ENCODE data around the gene JMJD6. TPM values are rescaled to one million over a fixed set of nuclear protein-coding genes. Genes with fewer than 3 reads are reported as not detected.

JMJD6 gene
- total RNA-seq, 4 donors from 2014 or later, result 39.0 to 53.8 (median 47.2) TPM

- H3K27ac ChIP-seq, result peak overlapping the region; percentile 83 to 86 (median 85)
- no peaks in the 10 kb centered on the region for H3K27me3 ChIP-seq
- TF ChIP-seq EP300 (IDR thresholded peaks at IDR 0.05) (no peak), POLR2AphosphoS5 (IDR thresholded peaks at IDR 0.05) (no peak), POLR2A (IDR thresholded peaks at IDR 0.05) (peak in 1 of 2 donors; percentile 37), CTCF (IDR thresholded peaks at IDR 0.05) (peak in 2 of 4 experiments; percentile 52 to 62)
- ATAC-seq, result peak; percentile 13
- peaks cover 2 to 22% (median 4%) of the 10 kb centered on the region in 3 donors for H3K4me1 ChIP-seq
- peak overlapping the region; percentile 58 to 85 for H3K4me3 ChIP-seq
- 0% methylated on average over 9 to 12 of the region's 19 CpGs for WGBS, 2 donors (ENCODE audit: low coverage in 1 of 2)
- peaks cover 0 to 33% of the 10 kb centered on the region in 2 donors for H3K36me3 ChIP-seq
- H3K9me3 ChIP-seq, result no peaks in the 10 kb centered on the region
Observed at GRCh38 chr17:76671912-76672262, 54.5 kb downstream of the JMJD6 start.

- peaks cover 2 to 22% (median 4%) of the 10 kb centered on the region in 3 donors for H3K4me1 ChIP-seq
- peak overlapping the region in 3 of 4 donors; percentile 83 to 87 (median 86) for H3K27ac ChIP-seq
- H3K9me3 ChIP-seq, result no peaks in the 10 kb centered on the region
- peaks cover 0 to 27% of the 10 kb centered on the region in 2 donors for H3K36me3 ChIP-seq
- H3K27me3 ChIP-seq, result no peaks in the 10 kb centered on the region
- 15 to 44% methylated on average over 4 of the region's 32 CpGs for WGBS, 2 donors (ENCODE audit: low coverage in 1 of 2)
- ATAC-seq, result peak; percentile 100
- TF ChIP-seq POLR2A (IDR thresholded peaks at IDR 0.05) (peak; percentile 19 to 37), EP300 (IDR thresholded peaks at IDR 0.05) (no peak)
- H3K4me3 ChIP-seq, result peak overlapping the region; percentile 58 to 85
Observed at GRCh38 chr17:76671123-76671911, 55.1 kb downstream of the JMJD6 start.

- 60% methylated on average over 7 of the region's 9 CpGs; no CpG with 5 or more reads in 1 of the 2 donors for WGBS, 2 donors (ENCODE audit: low coverage in 1 of 2)
- ATAC-seq, result no peak
- Histone ChIP-seq H3K27ac (peak overlapping the region in 3 of 4 donors; percentile 83 to 87 (median 86)), H3K36me3 (peaks cover 0 to 21% of the 10 kb centered on the region in 2 donors), H3K9me3 (no peaks in the 10 kb centered on the region), H3K4me3 (no peak overlapping the region), H3K4me1 (peaks cover 2 to 22% (median 4%) of the 10 kb centered on the region in 3 donors), H3K27me3 (no peaks in the 10 kb centered on the region)
- TF ChIP-seq POLR2A (IDR thresholded peaks at IDR 0.05) (no peak), EP300 (IDR thresholded peaks at IDR 0.05) (no peak), CTCF (IDR thresholded peaks at IDR 0.05) (no peak), POLR2AphosphoS5 (IDR thresholded peaks at IDR 0.05) (no peak)
Observed at GRCh38 chr17:76670718-76671122, 55.7 kb downstream of the JMJD6 start.

- no peak for ATAC-seq
- peaks cover 0 to 15% of the 10 kb centered on the region in 2 donors for H3K36me3 ChIP-seq
- no peak overlapping the region for H3K4me3 ChIP-seq
- 87 to 96% methylated on average over 8 to 9 of the region's 9 CpGs for WGBS, 2 donors (ENCODE audit: low coverage in 1 of 2)
- no peaks in the 10 kb centered on the region for H3K27me3 ChIP-seq
- H3K4me1 ChIP-seq, result peaks cover 2 to 22% (median 4%) of the 10 kb centered on the region in 3 donors
- no peaks in the 10 kb centered on the region for H3K9me3 ChIP-seq
- no peak overlapping the region for H3K27ac ChIP-seq
- TF ChIP-seq EP300 (IDR thresholded peaks at IDR 0.05) (no peak), POLR2A (IDR thresholded peaks at IDR 0.05) (no peak), CTCF (IDR thresholded peaks at IDR 0.05) (no peak), POLR2AphosphoS5 (IDR thresholded peaks at IDR 0.05) (no peak)
Observed at GRCh38 chr17:76670020-76670717, 56.2 kb downstream of the JMJD6 start.

Small RNA genes lying within 50 kb of the gene (small RNA-seq; reads per million reads assigned to genes)
- gene AC005837.3, result 0 reads per million in 4 donors
- 0 reads per million in 4 donors for gene RF02271
- gene RNU6-97P, result 0 reads per million in 4 donors
- gene RNY4P36, result 0 to 3.0 (median 0.25) reads per million in 4 donors

Other genes with a start within 250 kb of the JMJD6 start
- 10 to 100 TPM in 1 of 4 donors, 1 to 10 TPM in 3; 7.3 to 20.5 (median 8.5) TPM for gene RHBDF2, start 225.2 kb downstream of the JMJD6 start, total RNA-seq
- gene CYGB, start 188.9 kb downstream of the JMJD6 start, total RNA-seq, result 10 to 100 TPM; 12.6 to 23.2 (median 18.8) TPM
- 10 to 100 TPM in 1 of 4 donors, 1 to 10 TPM in 2, under 1 TPM in 1; 0.57 to 11.2 (median 2.3) TPM for gene PRCD, start 186.6 kb downstream of the JMJD6 start, total RNA-seq
- 10 to 100 TPM in 2 of 4 donors, 1 to 10 TPM in 2; 5.4 to 27.1 (median 10.6) TPM for gene ST6GALNAC2, start 140.7 kb downstream of the JMJD6 start, total RNA-seq
- gene ST6GALNAC1, start 82.8 kb downstream of the JMJD6 start, total RNA-seq, result 1 to 10 TPM in 3 of 4 donors, under 1 TPM in 1; 0.47 to 9.6 (median 3.7) TPM
- gene MXRA7, start 15.6 kb downstream of the JMJD6 start, total RNA-seq, result 100 to 1,000 TPM; 333 to 451 (median 412) TPM
- gene METTL23, start 233 bp upstream of the JMJD6 start, total RNA-seq, result 10 to 100 TPM; 19.2 to 52.6 (median 25.1) TPM
- gene SRSF2, start 10.7 kb upstream of the JMJD6 start, total RNA-seq, result 100 to 1,000 TPM; 106 to 194 (median 148) TPM
- 10 to 100 TPM; 18.4 to 27.8 (median 20.9) TPM for gene MFSD11, start 11.5 kb upstream of the JMJD6 start, total RNA-seq
- gene MGAT5B, start 141.8 kb upstream of the JMJD6 start, total RNA-seq, result under 1 TPM; 0.12 to 0.81 (median 0.29) TPM

All from gastroesophageal sphincter (tissue), 4 donors.